ENCODE data around the gene ZFYVE9. TPM values are rescaled to one million over a fixed set of nuclear protein-coding genes. Genes with fewer than 3 reads are reported as not detected.
"Not testable (repeated sequence)": the region's sequence is repeated elsewhere in the genome, so short reads cannot be mapped to it uniquely, and the experiment has no call there.

ZFYVE9 gene
- total and polyA plus RNA-seq, 2 of the 4 experiments (the other 2 are of a cell fraction), result 8.3 to 28.7 TPM

GRCh38 chr1:52141513-52142219 lies at the start of gene ZFYVE9 (continued):
- TF ChIP-seq CTCF (conservative IDR thresholded peaks at IDR 0.05; ENCODE audit: low read depth, low read length), result peak; percentile 94

GRCh38 chr1:52094300-52094699 lies 47.6 kb upstream of the ZFYVE9 start:
- POLR2A ChIA-PET (ENCODE audit: unreplicated experiment); H2BK20ac ChIP-seq (ENCODE audit: low read depth, low read length); H3K9me1 ChIP-seq (ENCODE audit: insufficient read depth, low read length); H3K56ac ChIP-seq (ENCODE audit: extremely low read depth, insufficient read depth, low read length); H4K5ac ChIP-seq (ENCODE audit: low read depth, low read length); H3K4ac ChIP-seq (ENCODE audit: low read depth, low read length); H3K79me1 ChIP-seq (ENCODE audit: low read depth in 1 of 2, low read length in 2 of 2); H2AK5ac ChIP-seq (ENCODE audit: low read depth, low read length); H3K14ac ChIP-seq (replicated peaks; ENCODE audit: low read depth, low read length); H3K9ac ChIP-seq (ENCODE audit: low read depth, low read length); H3K27ac ChIP-seq (ENCODE audit: insufficient read depth, low read length); H2BK120ac ChIP-seq (ENCODE audit: low read depth, low read length); CTCF ChIA-PET; H3K4me2 ChIP-seq (ENCODE audit: low read depth, low read length); H3K4me3 ChIP-seq (ENCODE audit: insufficient read depth, low read depth, low read length); H2BK15ac ChIP-seq (ENCODE audit: low read depth, low read length); H4K91ac ChIP-seq (ENCODE audit: insufficient read depth, low read depth, low read length); H3K4me1 ChIP-seq (ENCODE audit: control insufficient read depth, insufficient read depth, low read length); in situ Hi-C loops (cut with MboI; ENCODE audit: low sequenced_read_pairs); dilution Hi-C loops (cut with HindIII; ENCODE audit: low sequenced_read_pairs, unreplicated experiment); intact Hi-C loops (cut with micrococcal nuclease); H3K18ac ChIP-seq (ENCODE audit: low read depth, low read length); H3K27me3 ChIP-seq (ENCODE audit: control insufficient read depth, insufficient read depth, low read length); H2AK9ac ChIP-seq (replicated peaks; ENCODE audit: low read depth, low read length, poor library complexity); H3K23ac ChIP-seq (ENCODE audit: low read depth, low read length); H3K36me3 ChIP-seq (ENCODE audit: control insufficient read depth, insufficient read depth, low read length); H2BK5ac ChIP-seq (ENCODE audit: low read depth, low read length, poor library complexity, severe bottlenecking); H2AFZ ChIP-seq (replicated peaks; ENCODE audit: low read length, poor library complexity); DNase-seq; H3K9me3 ChIP-seq (ENCODE audit: control insufficient read depth, insufficient read depth, low read length); ATAC-seq (ENCODE audit: low read depth); H4K20me1 ChIP-seq (ENCODE audit: insufficient read depth, low read length); BruUV-seq (replicated peaks); H4K8ac ChIP-seq (ENCODE audit: low read depth in 2 of 2, low read length in 2 of 2): not testable (repeated sequence)
- 100% methylated on average over 2 of the region's 7 CpGs; no CpG with 5 or more reads in 1 of the 2 experiments for WGBS, 2 experiments (ENCODE audit: extremely low coverage in 2 of 2, insufficient read length in 1 of 2)

Measured in IMR-90 (cell line).